Adrenal gland (tissue), 5 donors: ENCODE results near the gene AGTPBP1.

Source experiments
- CTCF ChIP-seq, 6 experiments: fragments of 450-650 bp in 4 of 6; fragments of 200-600 bp in 2 of 6; sonication (generic) in 1 of 6; IDR thresholded peaks; 1 replicate in 5 of 6; 2 replicates in 1 of 6; pipeline versions ENCODE4 v1.5.1 to v1.8.0; 2016 to 2021; ENCODE audit warnings: antibody characterized with exemption in 6 of 6, mild to moderate bottlenecking in 2 of 6, moderate library complexity in 1 of 6
- POLR2A ChIP-seq, 2 donors: fragments of 450-650 bp; IDR thresholded peaks; one replicate each; pipeline ENCODE4 v1.6.1; 2017; ENCODE audit warnings: antibody characterized with exemption in 2 of 2, mild to moderate bottlenecking in 2 of 2, moderate library complexity in 1 of 2
- donor health status: DM: no; HTN: no; CAD: no.

GRCh38 chr9:85515021-85515420 is 226.7 kb downstream of the AGTPBP1 start:
- TF ChIP-seq POLR2A (IDR thresholded peaks at IDR 0.05) (no peak), CTCF (IDR thresholded peaks at IDR 0.05) (no peak)
